Cardiac muscle cell (in vitro differentiated cells and primary cell): ENCODE measurements around the gene LIPG. TPM values are rescaled to one million over a fixed set of nuclear protein-coding genes. Genes with fewer than 3 reads are reported as not detected.
"Not testable (repeated sequence)": the region's sequence is repeated elsewhere in the genome, so short reads cannot be mapped to it uniquely, and the experiment has no call there.

ENCODE experiments used
- DNase-seq, 2 donors: peaks; one replicate each; pipeline versions ENCODE4 v3.0.0 to v3.0.0-alpha.2; 2010 to 2017; ENCODE audit warnings: low read depth in 1 of 2, low spot score in 1 of 2
- H3K27ac ChIP-seq: fragments of 200-600 bp; sonication (generic); 2 replicates; pipeline ENCODE4 v1.5.1; 2016
- H3K27me3 ChIP-seq: fragments of 200-600 bp; sonication (generic); 2 replicates; pipeline ENCODE4 v1.6.0; 2016; ENCODE audit warnings: control low read depth
- H3K36me3 ChIP-seq: fragments of 200-600 bp; sonication (generic); 2 replicates; pipeline ENCODE4 v1.5.1; 2016; ENCODE audit warnings: control low read depth
- H3K4me1 ChIP-seq: fragments of 200-600 bp; sonication (generic); 2 replicates; pipeline ENCODE4 v1.8.1; 2017; ENCODE audit warnings: low read depth, mild to moderate bottlenecking, mixed run types
- H3K4me3 ChIP-seq: fragments of 200-600 bp; sonication (generic); 2 replicates; pipeline ENCODE4 v1.5.1; 2016; ENCODE audit warnings: mild to moderate bottlenecking
- H3K9me3 ChIP-seq: fragments of 200-600 bp; sonication (generic); 2 replicates; pipeline ENCODE4 v1.5.1; 2017; ENCODE audit warnings: low read depth, mild to moderate bottlenecking, control low read depth
- polyA plus RNA-seq: library from polyadenylated mRNA; unstranded; fragments of >200 nt; fragmentation: Nextera tagmentation; extraction: Ambion mirVana; gene quantifications from 2 replicates; pipeline ENCODE4 v1.2.1, GENCODE V29; 2016
- total RNA-seq: library from RNA; depleted of rRNA; stranded (reverse); fragments of >200 nt; gene quantifications from 2 replicates; pipeline ENCODE4 v1.2.3, GENCODE V29; 2016
- TF ChIP-seq, protein P1 (sequence below): IDR thresholded peaks from 2 replicates; pipeline ENCODE4 v1.5.1; 2012; ENCODE audit warnings: low read depth, mild to moderate bottlenecking, low read length

LIPG gene
- total and polyA plus RNA-seq, 2 experiments from 2014 or later: 1.5 to 2.8 TPM

DNA sequence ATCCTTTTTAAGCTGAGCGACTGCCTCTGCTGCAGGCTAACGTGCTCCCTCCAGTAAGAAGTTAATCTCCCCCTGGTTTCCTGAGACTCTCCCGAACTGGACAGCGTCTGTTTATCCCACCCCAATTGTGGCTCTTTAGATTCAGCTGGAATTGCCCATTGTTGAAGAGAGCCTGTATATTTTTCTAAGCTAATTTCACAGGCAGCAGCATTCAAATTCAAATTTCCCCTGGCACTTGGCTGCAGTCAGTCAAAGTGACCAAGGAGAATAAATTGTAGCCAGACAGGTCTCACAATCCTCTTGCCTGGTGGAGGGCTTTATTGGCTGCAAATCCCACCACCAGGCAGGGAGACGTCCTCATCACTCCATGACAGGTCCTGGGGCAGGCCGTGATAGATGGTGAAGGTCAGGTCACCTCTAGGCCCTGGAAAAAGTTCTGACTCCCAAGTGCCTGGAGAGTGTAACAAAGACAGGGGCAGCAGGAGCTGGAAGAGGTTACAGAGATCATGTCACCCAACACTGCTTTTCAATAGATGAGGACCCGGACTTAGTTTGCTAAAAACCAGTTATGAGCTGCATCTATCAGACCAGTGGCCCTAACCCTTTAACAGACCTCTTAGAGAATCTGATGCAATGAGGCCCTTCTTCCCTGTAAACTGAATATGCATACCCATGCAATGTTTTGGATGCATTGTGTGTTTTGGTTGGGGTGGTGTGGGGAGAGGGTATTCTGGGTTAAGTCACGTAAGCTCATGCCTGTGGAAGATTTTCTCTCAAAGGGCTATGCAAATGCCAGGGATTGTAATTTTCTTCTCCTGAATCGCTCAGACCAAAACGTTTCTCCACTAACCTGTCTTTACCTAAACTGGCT lies 42.5 kb upstream of the LIPG start:
- Histone ChIP-seq H3K9me3 (no peaks in the 10 kb centered on the region), H3K36me3 (no peaks in the 10 kb centered on the region), H3K27ac (peak overlapping the region; percentile 88), H3K27me3 (no peaks in the 10 kb centered on the region), H3K4me1 (peaks cover 38% of the 10 kb centered on the region), H3K4me3 (no peak overlapping the region)
- TF ChIP-seq, protein P1, sequence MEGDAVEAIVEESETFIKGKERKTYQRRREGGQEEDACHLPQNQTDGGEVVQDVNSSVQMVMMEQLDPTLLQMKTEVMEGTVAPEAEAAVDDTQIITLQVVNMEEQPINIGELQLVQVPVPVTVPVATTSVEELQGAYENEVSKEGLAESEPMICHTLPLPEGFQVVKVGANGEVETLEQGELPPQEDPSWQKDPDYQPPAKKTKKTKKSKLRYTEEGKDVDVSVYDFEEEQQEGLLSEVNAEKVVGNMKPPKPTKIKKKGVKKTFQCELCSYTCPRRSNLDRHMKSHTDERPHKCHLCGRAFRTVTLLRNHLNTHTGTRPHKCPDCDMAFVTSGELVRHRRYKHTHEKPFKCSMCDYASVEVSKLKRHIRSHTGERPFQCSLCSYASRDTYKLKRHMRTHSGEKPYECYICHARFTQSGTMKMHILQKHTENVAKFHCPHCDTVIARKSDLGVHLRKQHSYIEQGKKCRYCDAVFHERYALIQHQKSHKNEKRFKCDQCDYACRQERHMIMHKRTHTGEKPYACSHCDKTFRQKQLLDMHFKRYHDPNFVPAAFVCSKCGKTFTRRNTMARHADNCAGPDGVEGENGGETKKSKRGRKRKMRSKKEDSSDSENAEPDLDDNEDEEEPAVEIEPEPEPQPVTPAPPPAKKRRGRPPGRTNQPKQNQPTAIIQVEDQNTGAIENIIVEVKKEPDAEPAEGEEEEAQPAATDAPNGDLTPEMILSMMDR: no peak
- peak in 1 of 2 donors; percentile 60 for DNase-seq

DNA sequence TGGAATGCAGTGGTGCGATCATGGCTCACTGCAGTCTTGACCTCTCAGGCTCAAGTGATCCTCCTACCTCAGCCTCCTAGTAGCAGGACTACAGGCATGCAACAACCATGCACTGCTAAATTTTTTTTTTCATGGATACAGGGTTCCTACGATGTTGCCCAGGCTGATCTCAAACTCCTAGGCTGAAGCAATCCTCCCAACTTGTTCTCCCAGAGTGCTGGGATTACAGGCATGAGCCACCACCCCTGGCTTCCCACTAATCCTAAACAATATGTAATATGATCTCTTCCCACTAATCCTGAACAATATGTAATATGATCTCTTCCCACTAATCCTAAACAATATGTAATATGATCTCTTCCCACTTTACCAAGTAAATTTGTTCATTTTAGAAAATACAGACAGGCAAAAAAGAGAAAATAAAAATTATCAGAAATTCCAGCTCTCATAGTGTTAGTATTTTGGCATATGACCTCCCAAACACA lies 41.2 kb upstream of the LIPG start:
- no peak overlapping the region for H3K4me3 ChIP-seq
- no peaks in the 10 kb centered on the region for H3K27me3 ChIP-seq
- peaks cover 38% of the 10 kb centered on the region for H3K4me1 ChIP-seq
- no peaks in the 10 kb centered on the region for H3K36me3 ChIP-seq
- no peaks in the 10 kb centered on the region for H3K9me3 ChIP-seq
- TF ChIP-seq, protein P1: no peak
- peak in 1 of 2 donors; percentile 36 for DNase-seq
- peak overlapping the region; percentile 88 for H3K27ac ChIP-seq

DNA sequence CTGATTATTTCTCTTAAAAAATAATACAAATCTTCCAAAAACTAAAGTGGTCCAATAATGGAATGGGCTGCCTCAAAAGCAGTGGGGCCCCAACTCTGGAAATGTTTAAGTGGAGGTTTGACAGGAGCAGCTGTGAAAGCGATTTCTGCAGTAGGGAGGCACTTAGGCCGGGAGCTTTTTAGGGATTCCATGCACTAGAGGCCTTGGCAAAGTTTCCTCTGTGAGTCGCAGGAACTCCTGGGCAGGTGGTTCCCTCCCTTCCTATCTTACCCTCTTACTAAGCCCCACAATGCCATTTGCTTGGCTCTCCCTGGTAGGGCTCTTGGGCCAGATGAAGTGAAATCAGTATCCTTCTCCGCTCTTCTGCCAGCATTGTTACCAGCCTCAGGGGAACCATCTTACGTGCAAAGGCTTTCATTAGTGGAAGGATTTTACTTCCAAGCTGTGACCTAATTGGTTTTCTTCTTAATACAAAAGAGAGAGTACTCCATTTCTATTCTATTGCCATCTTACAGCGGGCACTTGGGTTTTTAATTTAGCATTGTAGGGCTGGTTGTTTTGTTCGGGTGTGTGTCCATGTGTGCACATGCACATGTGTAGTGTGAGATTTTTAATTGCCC lies 40.5 kb upstream of the LIPG start:
- H3K27me3 ChIP-seq: no peaks in the 10 kb centered on the region
- H3K9me3 ChIP-seq: no peaks in the 10 kb centered on the region
- TF ChIP-seq, protein P1: no peak
- H3K4me1 ChIP-seq: peaks cover 34% of the 10 kb centered on the region
- no peaks in the 10 kb centered on the region for H3K36me3 ChIP-seq
- H3K4me3 ChIP-seq: no peak overlapping the region
- peak in 1 of 2 donors; percentile 83 for DNase-seq
- H3K27ac ChIP-seq: peak overlapping the region; percentile 88

DNA sequence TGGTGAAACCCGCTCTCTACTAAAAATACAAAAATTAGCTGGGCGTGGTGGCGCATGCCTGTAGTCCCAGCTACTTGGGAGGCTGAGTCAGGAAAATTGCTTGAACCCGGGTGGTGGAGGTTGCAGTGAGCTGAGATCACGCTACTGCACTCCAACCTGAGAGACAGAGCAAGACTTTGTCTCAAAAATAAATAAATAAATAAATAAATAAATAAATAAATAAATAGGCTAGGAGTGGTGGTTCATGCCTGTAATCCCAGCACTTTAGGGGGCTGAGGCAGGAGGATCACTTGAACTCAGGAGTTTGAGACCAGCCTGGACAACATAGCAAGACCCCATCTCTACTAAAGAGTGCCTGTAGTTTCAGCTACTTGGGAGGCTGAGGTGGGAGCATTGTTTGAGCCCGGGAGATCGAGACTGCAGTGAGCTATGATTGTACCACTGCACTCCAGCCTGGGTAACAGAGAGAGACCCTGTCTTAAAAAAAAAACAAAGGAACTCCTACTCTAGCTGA lies 38.2 kb upstream of the LIPG start:
- DNase-seq, H3K36me3 ChIP-seq, H3K27me3 ChIP-seq, H3K9me3 ChIP-seq, H3K27ac ChIP-seq, H3K4me3 ChIP-seq: not testable (repeated sequence)
- peaks cover 44% of the 10 kb centered on the region for H3K4me1 ChIP-seq

DNA sequence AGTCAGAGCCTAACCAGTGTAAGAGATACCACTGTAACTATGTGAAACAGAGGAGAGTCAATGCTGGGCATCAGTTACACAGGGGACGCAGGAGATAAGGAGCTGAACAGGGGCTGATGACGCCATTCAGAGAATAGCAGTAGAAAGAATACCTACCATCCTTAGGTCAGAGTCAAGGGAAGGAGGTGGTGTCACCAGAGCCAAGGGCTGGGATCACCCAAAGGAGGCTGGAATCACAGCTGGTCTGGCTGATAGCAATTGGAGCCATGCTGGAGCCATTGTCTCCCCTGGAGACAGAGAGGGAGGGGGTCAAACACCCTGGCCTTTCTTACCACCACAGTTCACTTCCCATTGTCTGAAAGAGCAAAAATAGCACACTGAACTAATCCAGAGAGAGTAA lies 37.5 kb upstream of the LIPG start:
- no peaks in the 10 kb centered on the region for H3K9me3 ChIP-seq
- no peaks in the 10 kb centered on the region for H3K27me3 ChIP-seq
- no peaks in the 10 kb centered on the region for H3K36me3 ChIP-seq
- DNase-seq: no peak
- H3K4me1 ChIP-seq: peaks cover 40% of the 10 kb centered on the region
- TF ChIP-seq, protein P1: no peak
- H3K27ac ChIP-seq: no peak overlapping the region
- no peak overlapping the region for H3K4me3 ChIP-seq

DNA sequence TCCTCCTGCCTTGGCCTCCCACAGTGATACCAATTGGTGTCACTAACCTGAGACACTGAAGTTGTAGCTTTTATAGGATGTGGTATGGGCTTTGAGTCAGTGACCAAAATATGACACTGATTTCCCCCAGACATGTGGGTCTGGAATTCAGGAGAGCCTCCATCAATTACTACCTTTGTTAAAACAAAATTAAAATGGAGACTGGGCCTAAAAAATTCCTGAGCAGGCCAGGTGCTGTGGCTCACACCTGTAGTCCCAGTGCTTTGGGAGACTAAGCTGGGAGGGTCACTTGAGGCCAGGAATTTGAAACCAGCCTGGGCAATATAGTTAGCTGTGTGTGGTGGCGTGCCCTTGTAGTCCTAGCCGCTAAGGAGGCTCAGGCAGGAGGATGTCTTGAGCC lies 36.9 kb upstream of the LIPG start:
- H3K4me3 ChIP-seq: no peak overlapping the region
- DNase-seq: no peak
- TF ChIP-seq, protein P1: no peak
- no peaks in the 10 kb centered on the region for H3K9me3 ChIP-seq
- no peak overlapping the region for H3K27ac ChIP-seq
- H3K36me3 ChIP-seq: no peaks in the 10 kb centered on the region
- no peaks in the 10 kb centered on the region for H3K27me3 ChIP-seq
- H3K4me1 ChIP-seq: peaks cover 34% of the 10 kb centered on the region
